GM10847 (cell line): Measurements from ENCODE around the gene EXOC3L2.

Source experiments
- POLR2A ChIP-seq: IDR thresholded peaks from 2 replicates; pipeline ENCODE4 v1.6.1; 2011; ENCODE audit not compliant: insufficient read length; ENCODE audit errors: extremely low read depth

Gene EXOC3L2

GRCh38 chr19:45164577-45165335, 80.5 kb downstream of the EXOC3L2 start:
- TF ChIP-seq POLR2A: no peak

- no peak for TF ChIP-seq POLR2A
These were observed 81.3 kb downstream of the EXOC3L2 start for GRCh38 chr19:45163751-45164460.

- TF ChIP-seq POLR2A: no peak
These were observed 82.1 kb downstream of the EXOC3L2 start for GRCh38 chr19:45163156-45163555.

- no peak for TF ChIP-seq POLR2A
These were observed 82.5 kb downstream of the EXOC3L2 start for GRCh38 chr19:45162608-45163143.
